Endodermal cell (in vitro differentiated cells): ENCODE data around the gene PTOV1. TPM values are rescaled to one million over a fixed set of nuclear protein-coding genes. Genes with fewer than 3 reads are reported as not detected.
A peak's percentile ranks its signal among the peaks of the same experiment; 100 is the strongest.

ENCODE experiments used
- DNase-seq: peaks from one replicate; pipeline ENCODE4 v3.0.0-alpha.2; 2017
- H3K27ac ChIP-seq: 2 replicates; pipeline ENCODE4 v1.5.1; 2013; ENCODE audit warnings: mild to moderate bottlenecking, low read depth, low read length, moderate library complexity
- H3K27me3 ChIP-seq: 2 replicates; pipeline ENCODE4 v1.6.1; 2013; ENCODE audit warnings: mild to moderate bottlenecking, low read length, moderate library complexity; ENCODE audit not compliant: insufficient read depth, control insufficient read depth, poor library complexity, severe bottlenecking
- H3K36me3 ChIP-seq: 2 replicates; pipeline ENCODE4 v1.7.0; 2013; ENCODE audit warnings: mild to moderate bottlenecking, low read length, moderate library complexity; ENCODE audit not compliant: control insufficient read depth, insufficient read depth
- H3K4me1 ChIP-seq: one replicate; pipeline ENCODE4 v1.7.0; 2013; ENCODE audit warnings: low read length; ENCODE audit not compliant: control insufficient read depth, insufficient read depth
- H3K4me3 ChIP-seq: 2 replicates; pipeline ENCODE4 v1.5.1; 2013; ENCODE audit warnings: mild to moderate bottlenecking, low read length, moderate library complexity
- H3K9ac ChIP-seq: 2 replicates; pipeline ENCODE4 v1.6.1; 2013; ENCODE audit warnings: mild to moderate bottlenecking, low read length, moderate library complexity; ENCODE audit not compliant: poor library complexity, severe bottlenecking; ENCODE audit errors: extremely low read depth
- H3K9me3 ChIP-seq: 2 replicates; pipeline ENCODE4 v1.6.1; 2013; ENCODE audit warnings: mild to moderate bottlenecking, low read length, moderate library complexity; ENCODE audit not compliant: control insufficient read depth
- H3K27ac Mint-ChIP-seq: 2 replicates; pipeline ENCODE4 v1.8.0; 2020; ENCODE audit warnings: mixed read lengths
- H3K27me3 Mint-ChIP-seq: 2 replicates; pipeline ENCODE4 v1.8.0; 2021; ENCODE audit warnings: mild to moderate bottlenecking, mixed read lengths; ENCODE audit not compliant: insufficient read depth
- H3K36me3 Mint-ChIP-seq: 2 replicates; pipeline ENCODE4 v1.8.0; 2020; ENCODE audit warnings: low read depth, mixed read lengths
- H3K4me1 Mint-ChIP-seq: 2 replicates; pipeline ENCODE4 v1.8.0; 2020; ENCODE audit warnings: mixed read lengths
- H3K4me3 Mint-ChIP-seq: 2 replicates; pipeline ENCODE4 v1.8.0; 2020; ENCODE audit warnings: mild to moderate bottlenecking, moderate library complexity, mixed read lengths
- H3K9me3 Mint-ChIP-seq: 2 replicates; pipeline ENCODE4 v1.8.0; 2020; ENCODE audit warnings: mild to moderate bottlenecking, mixed read lengths
- CTCF ChIP-seq: fragments of 200-600 bp; sonication (generic); conservative IDR thresholded peaks from 2 replicates; pipeline ENCODE4 v1.5.0; 2021; ENCODE audit warnings: antibody characterized with exemption, mild to moderate bottlenecking
- whole genome bisulfite sequencing, 2 experiments: methylation state at CpG; one replicate each; pipeline versions ENCODE4 v1.1.5 to v1.1.7; 2013; ENCODE audit warnings: missing lambda C conversion rate in 2 of 2, mixed read lengths in 1 of 2; ENCODE audit not compliant: insufficient coverage in 1 of 2, insufficient read length in 1 of 2; 5-methylcytosine and 5-hydroxymethylcytosine counted together
- total RNA-seq, 2 donors: library from RNA; stranded (reverse); fragmentation: NEBNext Ultra II Directional in 1 of 2; extraction: Animal tissue kit (Norgen Biotek cat#: 25700) in 1 of 2; gene quantifications; 2 replicates in 1 of 2; 3 replicates in 1 of 2; pipeline ENCODE4 v1.2.1, GENCODE V29; 2021

PTOV1 gene
- total RNA-seq, 2 donors from 2014 or later = 279 to 287 TPM

GRCh38 chr19:49855277-49855675, 4.3 kb downstream of the PTOV1 start:
- H3K4me3 Mint-ChIP-seq = no peak overlapping the region
- H3K27ac ChIP-seq = no peak overlapping the region

GRCh38 chr19:49855676-49856573, 5.0 kb downstream of the PTOV1 start:
- H3K27ac Mint-ChIP-seq = peak overlapping the region; percentile 74
- Histone ChIP-seq H3K9ac (no peak overlapping the region), H3K27me3 (no peaks in the 10 kb centered on the region), H3K27ac (no peak overlapping the region), H3K4me3 (no peak overlapping the region), H3K36me3 (peaks cover 43% of the 10 kb centered on the region), H3K9me3 (no peaks in the 10 kb centered on the region), H3K4me1 (peaks cover 5% of the 10 kb centered on the region)
- DNase-seq = peak; percentile 66
- H3K9me3 Mint-ChIP-seq = no peaks in the 10 kb centered on the region
- H3K36me3 Mint-ChIP-seq = peaks cover 39% of the 10 kb centered on the region
- H3K4me3 Mint-ChIP-seq = no peak overlapping the region
- H3K27me3 Mint-ChIP-seq = no peaks in the 10 kb centered on the region
- WGBS, 2 experiments = 90 to 94% methylated on average over 15 to 21 of the region's 21 CpGs
- no peak for TF ChIP-seq CTCF
- H3K4me1 Mint-ChIP-seq = peaks cover 15% of the 10 kb centered on the region

More at GRCh38 chr19:49855277-49855675, 4.3 kb downstream of the PTOV1 start:
- no peaks in the 10 kb centered on the region for H3K9me3 ChIP-seq
- no peak for DNase-seq
- 95 to 98% methylated on average over 7 to 12 of the region's 12 CpGs for WGBS, 2 experiments
- peaks cover 38% of the 10 kb centered on the region for H3K36me3 Mint-ChIP-seq
- H3K4me1 ChIP-seq = peaks cover 5% of the 10 kb centered on the region
- no peak overlapping the region for H3K4me3 ChIP-seq
- H3K9me3 Mint-ChIP-seq = no peaks in the 10 kb centered on the region
- peak overlapping the region; percentile 74 for H3K27ac Mint-ChIP-seq
- no peak overlapping the region for H3K9ac ChIP-seq
- peaks cover 41% of the 10 kb centered on the region for H3K36me3 ChIP-seq
- H3K27me3 Mint-ChIP-seq = no peaks in the 10 kb centered on the region
- H3K4me1 Mint-ChIP-seq = peaks cover 15% of the 10 kb centered on the region
- TF ChIP-seq CTCF = no peak
- no peaks in the 10 kb centered on the region for H3K27me3 ChIP-seq

- DNase-seq = peak; percentile 51
Observed at GRCh38 chr19:49856574-49857021, 5.6 kb downstream of the PTOV1 start.

More at GRCh38 chr19:49856574-49857021, 5.6 kb downstream of the PTOV1 start:
- H3K9ac ChIP-seq = no peak overlapping the region
- H3K9me3 Mint-ChIP-seq = no peaks in the 10 kb centered on the region
- TF ChIP-seq CTCF = no peak
- peaks cover 41% of the 10 kb centered on the region for H3K36me3 Mint-ChIP-seq
- peaks cover 50% of the 10 kb centered on the region for H3K36me3 ChIP-seq
- H3K4me3 Mint-ChIP-seq = no peak overlapping the region
- H3K27ac Mint-ChIP-seq = no peak overlapping the region
- no peak overlapping the region for H3K4me3 ChIP-seq
- no peaks in the 10 kb centered on the region for H3K27me3 Mint-ChIP-seq
- no peaks in the 10 kb centered on the region for H3K27me3 ChIP-seq
- H3K27ac ChIP-seq = no peak overlapping the region
- 95 to 97% methylated on average over 10 to 18 of the region's 18 CpGs for WGBS, 2 experiments
- peaks cover 15% of the 10 kb centered on the region for H3K4me1 Mint-ChIP-seq
- peaks cover 5% of the 10 kb centered on the region for H3K4me1 ChIP-seq
- no peaks in the 10 kb centered on the region for H3K9me3 ChIP-seq
